Activated CD8-positive, alpha-beta memory T cell treated with anti-CD3 and anti-CD28 coated beads, Interleukin-2, amount 10 ng/mL, durations not matched to agents 7 days and 5 days (primary cell): ENCODE measurements around the gene KMT5C. TPM values are rescaled to one million over a fixed set of nuclear protein-coding genes. Genes with fewer than 3 reads are reported as not detected.

ENCODE experiments used
- ATAC-seq: fragments of 150-1000 bp; cut with Tn5 transposase; one replicate; pipeline ENCODE4 v1.10.0; 2021; ENCODE audit warnings: moderate library complexity
- CTCF ChIA-PET: fragments of 350-600 bp; sonication (Branson Sonifier 250); formaldehyde crosslinking; loops from one replicate; lab custom pipeline; 2021; ENCODE audit warnings: antibody characterized with exemption; lab: Charles Lee
- DNase-seq: peaks from one replicate; pipeline ENCODE4 v3.0.0-alpha.2; 2020
- H3K27ac Mint-ChIP-seq: one replicate; pipeline ENCODE4 v1.8.0; 2021; ENCODE audit warnings: mild to moderate bottlenecking, mixed read lengths
- H3K27me3 Mint-ChIP-seq: one replicate; pipeline ENCODE4 v1.8.0; 2021; ENCODE audit warnings: mixed read lengths
- H3K36me3 Mint-ChIP-seq: one replicate; pipeline ENCODE4 v1.8.0; 2021; ENCODE audit warnings: mild to moderate bottlenecking, mixed read lengths
- H3K4me1 Mint-ChIP-seq: one replicate; pipeline ENCODE4 v1.8.0; 2021; ENCODE audit warnings: mixed read lengths
- H3K4me3 Mint-ChIP-seq: one replicate; pipeline ENCODE4 v1.8.0; 2021; ENCODE audit warnings: mild to moderate bottlenecking, moderate library complexity, mixed read lengths
- H3K9me3 Mint-ChIP-seq: one replicate; pipeline ENCODE4 v1.8.0; 2022; ENCODE audit warnings: low read depth, mixed read lengths
- total RNA-seq, 2 experiments: library from RNA; stranded (reverse); gene quantifications; one replicate each; pipeline ENCODE4 v1.2.3, GENCODE V29; 2021

Gene KMT5C
- 10 to 100 TPM; 26.4 to 35.3 TPM for total RNA-seq

DNA sequence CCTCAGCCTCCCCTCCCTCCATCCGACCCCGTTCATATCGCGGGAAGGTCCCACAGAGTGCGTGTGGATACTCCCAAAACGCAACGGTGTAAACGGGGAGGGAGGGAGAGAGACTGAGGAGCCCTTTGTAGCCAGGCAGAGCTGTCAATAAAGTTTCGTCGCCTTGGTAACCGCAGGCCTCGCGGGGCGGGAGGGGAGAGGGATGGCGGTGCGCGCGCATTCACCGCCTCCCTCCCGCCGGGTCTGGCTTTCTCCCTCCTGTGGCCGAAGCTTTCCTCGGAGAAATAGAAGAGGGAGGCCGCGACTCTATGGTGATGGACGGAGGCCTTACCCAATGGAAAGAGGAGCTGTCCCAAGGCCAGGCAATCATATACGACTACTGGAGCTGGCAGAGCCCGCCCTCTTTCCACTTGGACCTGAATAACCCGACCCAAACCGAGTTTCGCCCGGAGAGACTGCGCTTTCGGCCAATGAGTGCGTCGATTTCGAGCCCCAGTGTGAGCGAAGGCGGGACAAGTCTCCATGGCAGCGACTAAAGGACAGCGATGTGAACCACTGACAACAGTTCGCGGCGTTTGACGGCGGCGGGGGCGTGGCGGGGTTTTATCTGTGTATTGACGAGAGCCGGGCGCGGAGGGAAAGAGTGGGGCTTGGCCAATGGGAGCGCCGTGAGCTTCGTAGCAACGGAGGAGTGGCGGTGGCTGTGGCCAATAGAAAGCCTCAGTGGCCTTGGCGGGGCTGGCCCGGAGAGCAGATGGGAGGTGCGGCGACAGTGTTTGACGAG is at the start of gene KMT5C:
Gene KMT5C, plus strand, starts transcription at position 772 of the 784 bp plus-strand sequence. CDS start 2,061 bp downstream, outside the sequence.
- Mint-ChIP-seq H3K4me1 (peaks cover 17% of the 10 kb centered on the region), H3K4me3 (peak within 1 kb of the TSS; percentile 73), H3K27ac (peak within 1 kb of the TSS; percentile 90), H3K36me3 (peaks cover 3% of the 10 kb centered on the region), H3K9me3 (no peaks in the 10 kb centered on the region), H3K27me3 (peaks cover 14% of the 10 kb centered on the region)
- peak; percentile 87 for ATAC-seq
- CTCF ChIA-PET, result interaction anchor here (0.6 to 3.8 kb wide), 21 partner anchors 11 to 314 kb away, joined by 3 to 45 read pairs (median 4); partner anchors contain the start of genes HSPBP1, PPP6R1, TMEM238 and UBE2S
- peak; percentile 100 for DNase-seq

DNA sequence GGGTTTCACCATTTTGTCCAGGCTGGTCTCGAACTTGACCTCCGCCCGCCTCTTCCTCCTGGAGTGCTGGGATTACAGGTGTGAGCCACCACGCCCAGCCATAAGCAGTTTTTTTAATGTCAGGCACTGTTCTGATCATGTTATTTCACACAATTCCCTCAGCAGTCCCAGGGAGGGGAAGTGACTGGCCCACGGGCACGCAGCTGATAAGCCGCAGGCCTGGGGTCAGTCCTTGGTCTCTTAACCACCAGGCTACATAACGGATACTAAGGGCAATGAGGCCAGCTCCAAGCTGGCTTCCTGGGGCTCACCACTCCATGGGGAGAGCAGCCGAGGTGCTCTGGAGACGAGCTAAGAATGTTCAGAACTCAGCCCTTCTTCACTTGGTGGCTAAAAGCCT is 42.4 kb upstream of the KMT5C start:
- peaks cover 3% of the 10 kb centered on the region for H3K27me3 Mint-ChIP-seq
- DNase-seq (no peak), ATAC-seq (no peak)
- H3K36me3 Mint-ChIP-seq, result no peaks in the 10 kb centered on the region
- H3K9me3 Mint-ChIP-seq, result no peaks in the 10 kb centered on the region
- peaks cover 24% of the 10 kb centered on the region for H3K4me1 Mint-ChIP-seq
- CTCF ChIA-PET, result no interaction called here
- H3K4me3 Mint-ChIP-seq, result no peak overlapping the region
- no peak overlapping the region for H3K27ac Mint-ChIP-seq

DNA sequence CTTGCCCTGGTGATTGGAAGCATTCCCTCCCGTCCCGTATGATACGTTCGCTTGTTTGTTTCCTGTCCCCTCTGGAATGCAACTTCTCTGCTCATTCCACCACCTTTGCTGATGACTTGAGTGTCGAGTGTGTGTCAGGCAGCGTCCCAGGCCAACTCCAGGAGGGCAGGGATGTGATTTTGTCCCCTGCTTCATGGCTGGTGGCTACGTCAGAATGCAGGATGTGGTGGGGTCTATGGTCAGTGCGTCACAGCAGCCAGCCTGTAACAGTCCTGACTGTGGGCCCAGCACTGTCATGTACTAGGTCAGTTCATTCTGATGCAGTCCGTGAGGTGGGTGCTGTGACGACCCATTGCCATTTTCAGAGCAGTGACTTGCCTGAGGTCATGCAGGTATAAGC is 39.7 kb upstream of the KMT5C start:
- Mint-ChIP-seq H3K27ac (no peak overlapping the region), H3K27me3 (peaks cover 3% of the 10 kb centered on the region), H3K36me3 (peaks cover 2% of the 10 kb centered on the region), H3K4me1 (peaks cover 25% of the 10 kb centered on the region), H3K9me3 (no peaks in the 10 kb centered on the region), H3K4me3 (no peak overlapping the region)
- ATAC-seq (no peak), DNase-seq (no peak)
- CTCF ChIA-PET, result interaction anchor here (2.6 to 3.9 kb wide), 3 partner anchors 8 to 333 kb away, joined by 6 to 58 read pairs (median 46); partner anchors contain the start of gene TMEM238

DNA sequence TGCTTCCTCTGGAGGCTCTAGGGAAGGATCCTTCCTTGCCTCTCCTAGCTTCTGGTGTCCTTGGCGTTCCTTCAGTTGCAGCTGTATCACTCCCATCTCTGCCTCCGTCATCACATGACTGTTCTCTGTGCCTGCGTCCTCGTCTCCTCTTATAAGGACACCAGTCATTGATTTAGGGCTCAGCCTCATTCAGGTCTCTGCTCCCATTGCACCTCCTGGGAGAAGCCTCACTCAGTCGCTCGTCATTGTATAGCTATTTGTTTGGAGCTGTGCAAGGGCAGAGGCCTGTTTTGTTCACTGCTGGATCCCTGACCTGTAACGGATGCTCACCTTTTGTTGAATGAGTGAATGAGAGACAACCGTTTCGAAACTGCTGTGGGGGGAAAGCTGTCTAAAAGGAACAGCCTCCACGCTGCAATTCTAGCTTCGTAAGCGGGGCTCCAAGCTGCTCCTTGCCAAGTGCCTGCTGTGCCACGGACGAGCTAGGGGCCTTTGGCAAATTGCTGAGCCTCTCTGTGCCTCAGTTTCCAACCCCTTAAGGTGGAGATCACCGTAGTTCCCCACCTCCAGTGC is 38.7 kb upstream of the KMT5C start:
- ATAC-seq (no peak), DNase-seq (no peak)
- CTCF ChIA-PET, result interaction anchor here (0.6 to 3.9 kb wide), 39 partner anchors 9 to 338 kb away, joined by 3 to 58 read pairs (median 6); partner anchors contain the start of genes BRSK1, GARIN5B, HSPBP1 and ISOC2
- Mint-ChIP-seq H3K27me3 (peaks cover 3% of the 10 kb centered on the region), H3K36me3 (peaks cover 4% of the 10 kb centered on the region), H3K4me3 (no peak overlapping the region), H3K27ac (peak overlapping the region; percentile 94), H3K9me3 (no peaks in the 10 kb centered on the region), H3K4me1 (peaks cover 31% of the 10 kb centered on the region)

DNA sequence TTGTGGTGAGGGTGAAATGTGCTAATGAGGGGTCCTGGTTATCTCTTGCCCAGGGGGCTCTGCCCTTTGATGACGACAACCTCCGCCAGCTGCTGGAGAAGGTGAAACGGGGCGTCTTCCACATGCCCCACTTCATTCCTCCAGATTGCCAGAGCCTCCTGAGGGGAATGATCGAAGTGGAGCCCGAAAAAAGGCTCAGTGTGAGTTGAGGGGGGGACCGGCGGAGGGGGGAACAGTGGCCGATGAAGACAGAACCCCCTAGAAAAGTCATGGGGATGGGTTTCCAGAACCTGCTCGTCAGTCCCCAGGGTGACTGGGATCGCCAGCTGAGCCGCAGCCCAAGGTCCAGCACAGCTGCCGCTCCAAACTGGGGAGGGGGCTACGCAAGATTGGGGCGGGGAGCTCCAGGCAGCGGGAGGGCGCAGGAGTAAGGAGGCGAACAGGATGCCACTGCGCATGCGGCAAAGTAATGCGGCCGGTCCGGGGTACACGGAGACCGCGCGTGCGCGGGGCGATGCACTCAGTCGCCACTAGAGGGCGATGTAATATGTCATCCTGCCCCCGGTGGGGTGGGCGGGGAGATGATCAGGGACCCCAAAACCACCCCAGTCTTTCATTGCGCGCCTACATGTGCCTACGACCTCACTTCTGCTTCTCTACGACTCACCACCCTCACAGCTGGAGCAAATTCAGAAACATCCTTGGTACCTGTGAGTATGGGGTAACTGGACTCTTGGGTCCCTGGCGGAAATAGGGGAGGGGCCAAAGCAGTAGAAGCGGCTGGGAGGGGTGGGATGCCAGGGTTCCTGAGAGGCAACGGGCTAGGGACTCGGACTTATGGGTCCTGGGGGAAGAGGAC is 38.0 kb upstream of the KMT5C start:
- peak; percentile 96 for DNase-seq
- peaks cover 4% of the 10 kb centered on the region for H3K36me3 Mint-ChIP-seq
- H3K27ac Mint-ChIP-seq, result peak overlapping the region; percentile 94
- peak overlapping the region; percentile 78 for H3K4me3 Mint-ChIP-seq
- ATAC-seq, result peak; percentile 95
- H3K27me3 Mint-ChIP-seq, result peaks cover 3% of the 10 kb centered on the region
- H3K9me3 Mint-ChIP-seq, result no peaks in the 10 kb centered on the region
- H3K4me1 Mint-ChIP-seq, result peaks cover 31% of the 10 kb centered on the region
- CTCF ChIA-PET, result interaction anchor here (0.6 to 3.9 kb wide), 43 partner anchors 10 to 1097 kb away, joined by 3 to 58 read pairs (median 5); partner anchors contain the start of genes BRSK1, GARIN5B, HSPBP1 and ISOC2

DNA sequence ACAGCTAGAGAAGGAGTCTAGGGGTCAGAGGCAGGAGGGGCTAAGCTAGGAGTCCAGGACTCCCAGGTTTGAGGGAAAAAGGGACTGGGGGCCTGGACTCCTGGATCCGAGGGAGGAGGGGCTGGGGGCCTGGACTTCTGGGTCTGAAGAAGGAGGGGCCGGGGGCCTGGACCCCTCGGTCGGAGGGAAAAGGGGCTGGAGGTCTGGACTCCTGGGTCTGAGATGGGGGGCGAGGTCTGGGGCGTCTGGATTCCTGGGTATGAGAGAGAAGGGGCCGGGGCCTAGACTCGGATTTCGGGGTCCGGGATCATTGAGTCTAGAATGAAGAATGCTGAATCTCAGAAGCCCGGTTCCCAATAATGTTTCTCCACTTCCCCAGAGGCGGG is 37.4 kb upstream of the KMT5C start:
- Mint-ChIP-seq H3K27ac (peak overlapping the region; percentile 94), H3K27me3 (peaks cover 3% of the 10 kb centered on the region), H3K4me1 (peaks cover 31% of the 10 kb centered on the region), H3K4me3 (peak overlapping the region; percentile 78), H3K36me3 (peaks cover 4% of the 10 kb centered on the region), H3K9me3 (no peaks in the 10 kb centered on the region)
- DNase-seq, result no peak
- CTCF ChIA-PET, result interaction anchor here (0.6 to 3.9 kb wide), 33 partner anchors 10 to 1097 kb away, joined by 3 to 58 read pairs (median 6); partner anchors contain the start of genes BRSK1, HSPBP1, ISOC2 and KMT5C
- ATAC-seq, result no peak

DNA sequence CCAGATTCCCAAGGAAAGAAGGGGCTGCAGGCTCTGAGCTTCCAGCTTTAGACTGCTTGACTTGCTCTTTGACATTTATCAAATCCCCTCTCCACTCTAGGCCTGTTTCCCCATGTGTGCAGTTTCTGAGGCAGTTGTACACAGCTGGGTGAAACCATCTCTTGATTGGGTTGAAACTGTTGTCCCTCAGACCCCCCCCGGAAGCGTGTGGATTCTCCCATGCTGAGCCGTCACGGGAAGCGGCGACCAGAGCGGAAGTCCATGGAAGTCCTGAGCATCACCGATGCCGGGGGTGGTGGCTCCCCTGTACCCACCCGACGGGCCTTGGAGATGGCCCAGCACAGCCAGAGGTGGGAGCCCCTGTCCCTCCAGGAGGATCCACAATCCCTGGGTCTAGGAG is 36.2 kb upstream of the KMT5C start:
- peaks cover 4% of the 10 kb centered on the region for H3K36me3 Mint-ChIP-seq
- no peak for DNase-seq
- H3K4me1 Mint-ChIP-seq, result peaks cover 28% of the 10 kb centered on the region
- no peak overlapping the region for H3K4me3 Mint-ChIP-seq
- CTCF ChIA-PET, result interaction anchor here (1.0 to 3.9 kb wide), 11 partner anchors 11 to 201 kb away, joined by 4 to 58 read pairs (median 16); partner anchors contain the start of genes BRSK1, GARIN5B, HSPBP1 and KMT5C
- H3K27me3 Mint-ChIP-seq, result peaks cover 3% of the 10 kb centered on the region
- no peaks in the 10 kb centered on the region for H3K9me3 Mint-ChIP-seq
- no peak overlapping the region for H3K27ac Mint-ChIP-seq
- no peak for ATAC-seq

DNA sequence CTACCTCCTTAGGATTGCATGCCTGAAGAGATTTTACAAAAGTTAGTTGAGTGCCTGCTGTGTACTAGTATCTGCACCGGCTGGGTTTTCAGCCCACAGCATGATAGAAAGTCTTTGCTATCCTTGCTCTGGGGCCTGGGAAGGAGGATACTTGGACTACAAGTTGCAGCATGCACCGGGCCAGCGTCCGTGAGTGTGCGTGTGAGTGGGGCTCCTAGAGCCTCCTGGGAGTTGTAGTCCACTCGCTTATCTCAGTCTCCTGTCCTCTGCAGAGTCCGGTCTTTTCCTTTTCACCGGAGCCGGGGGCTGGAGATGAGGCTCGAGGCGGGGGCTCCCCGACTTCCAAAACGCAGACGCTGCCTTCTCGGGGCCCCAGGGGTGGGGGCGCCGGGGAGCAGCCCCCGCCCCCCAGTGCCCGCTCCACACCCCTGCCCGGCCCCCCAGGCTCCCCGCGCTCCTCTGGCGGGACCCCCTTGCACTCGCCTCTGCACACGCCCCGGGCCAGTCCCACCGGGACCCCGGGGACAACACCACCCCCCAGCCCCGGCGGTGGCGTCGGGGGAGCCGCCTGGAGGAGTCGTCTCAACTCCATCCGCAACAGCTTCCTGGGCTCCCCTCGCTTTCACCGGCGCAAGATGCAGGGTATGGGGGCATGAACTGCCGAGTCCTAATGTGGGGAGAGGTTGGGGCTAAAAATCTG is 35.2 kb upstream of the KMT5C start:
- no peak overlapping the region for H3K27ac Mint-ChIP-seq
- peaks cover 4% of the 10 kb centered on the region for H3K36me3 Mint-ChIP-seq
- peak; percentile 24 for ATAC-seq
- H3K9me3 Mint-ChIP-seq, result no peaks in the 10 kb centered on the region
- H3K27me3 Mint-ChIP-seq, result no peaks in the 10 kb centered on the region
- CTCF ChIA-PET, result interaction anchor here (1.8 to 3.6 kb wide), 2 partner anchors 12 to 34 kb away, joined by 5 to 45 read pairs; partner anchors contain the start of gene KMT5C
- peak; percentile 65 for DNase-seq
- no peak overlapping the region for H3K4me3 Mint-ChIP-seq
- H3K4me1 Mint-ChIP-seq, result peaks cover 25% of the 10 kb centered on the region

DNA sequence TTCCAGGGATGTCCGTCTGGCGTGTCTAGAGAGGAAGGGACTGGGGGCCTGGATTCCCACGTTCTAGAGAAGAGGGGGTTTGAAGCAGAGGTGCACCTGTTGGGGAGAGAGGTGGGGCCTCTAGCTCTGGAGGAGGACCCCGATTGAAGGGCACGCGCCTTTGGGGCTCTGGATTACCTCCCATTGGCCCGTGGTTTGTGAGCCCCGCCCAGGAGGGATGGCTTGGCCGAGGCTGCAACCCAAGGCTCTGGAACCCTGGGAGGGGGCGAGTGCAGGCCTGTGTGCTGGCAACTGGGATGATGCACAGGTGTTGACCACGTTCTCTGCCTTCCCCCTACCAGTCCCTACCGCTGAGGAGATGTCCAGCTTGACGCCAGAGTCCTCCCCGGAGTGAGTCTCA is 34.7 kb upstream of the KMT5C start:
- no peak for DNase-seq
- CTCF ChIA-PET, result interaction anchor here (1.6 to 1.8 kb wide), 2 partner anchors 13 to 79 kb away, joined by 5 to 6 read pairs; partner anchors contain the start of gene TMEM238
- peaks cover 21% of the 10 kb centered on the region for H3K4me1 Mint-ChIP-seq
- no peaks in the 10 kb centered on the region for H3K27me3 Mint-ChIP-seq
- ATAC-seq, result no peak
- H3K9me3 Mint-ChIP-seq, result no peaks in the 10 kb centered on the region
- no peak overlapping the region for H3K27ac Mint-ChIP-seq
- peaks cover 4% of the 10 kb centered on the region for H3K36me3 Mint-ChIP-seq
- H3K4me3 Mint-ChIP-seq, result no peak overlapping the region

DNA sequence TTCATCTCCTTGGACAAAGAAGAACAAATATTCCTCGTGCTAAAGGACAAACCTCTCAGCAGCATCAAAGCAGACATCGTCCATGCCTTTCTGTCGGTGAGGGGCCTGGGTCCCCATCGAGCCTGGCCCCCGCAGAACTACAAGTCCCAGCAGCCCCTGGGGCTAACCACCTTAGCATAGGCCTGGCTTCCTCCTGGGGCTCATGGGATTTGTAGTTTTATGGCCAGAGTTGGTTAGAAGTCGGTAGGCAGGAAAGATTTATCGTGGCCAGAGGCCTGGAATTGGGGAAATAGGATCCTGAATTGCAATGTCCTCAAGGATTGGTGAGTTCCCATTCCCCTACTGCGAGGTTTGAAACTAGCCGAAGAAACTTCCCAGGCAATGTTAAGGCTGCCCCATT is 34.2 kb upstream of the KMT5C start:
- ATAC-seq (peak; percentile 41), DNase-seq (peak; percentile 63)
- Mint-ChIP-seq H3K27ac (no peak overlapping the region), H3K9me3 (no peaks in the 10 kb centered on the region), H3K4me3 (no peak overlapping the region), H3K36me3 (peaks cover 4% of the 10 kb centered on the region), H3K27me3 (no peaks in the 10 kb centered on the region), H3K4me1 (peaks cover 19% of the 10 kb centered on the region)
- CTCF ChIA-PET, result interaction anchor here (1.1 to 1.8 kb wide), 4 partner anchors 13 to 198 kb away, joined by 3 to 6 read pairs (median 4); partner anchors contain the start of genes KMT5C and TMEM238

DNA sequence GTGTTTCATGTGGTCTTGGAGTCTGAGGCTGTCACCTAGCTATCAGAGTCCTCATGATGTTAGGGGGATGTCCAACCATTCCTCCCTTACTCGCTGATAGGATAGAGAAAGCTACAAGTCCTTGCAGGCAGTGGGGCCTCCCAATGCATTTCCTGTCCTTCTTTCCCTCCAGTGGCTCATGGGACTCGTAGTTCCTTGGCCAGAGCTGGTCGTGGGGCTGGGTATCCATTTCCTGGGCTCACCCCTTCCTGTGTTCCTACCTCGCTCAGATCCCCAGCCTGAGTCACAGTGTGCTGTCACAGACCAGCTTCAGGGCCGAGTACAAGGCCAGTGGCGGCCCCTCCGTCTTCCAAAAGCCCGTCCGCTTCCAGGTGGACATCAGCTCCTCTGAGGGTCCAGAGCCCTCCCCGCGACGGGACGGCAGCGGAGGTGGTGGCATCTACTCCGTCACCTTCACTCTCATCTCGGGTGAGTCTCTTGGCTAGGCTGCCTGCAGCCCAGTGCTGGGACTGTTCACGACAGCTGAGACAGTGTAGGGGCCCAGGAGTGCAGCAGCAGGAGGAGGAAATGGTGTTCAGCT is 33.6 kb upstream of the KMT5C start:
- Mint-ChIP-seq H3K4me1 (peaks cover 16% of the 10 kb centered on the region), H3K36me3 (peaks cover 4% of the 10 kb centered on the region), H3K27ac (no peak overlapping the region), H3K9me3 (no peaks in the 10 kb centered on the region), H3K4me3 (no peak overlapping the region), H3K27me3 (no peaks in the 10 kb centered on the region)
- ATAC-seq, result no peak
- CTCF ChIA-PET, result interaction anchor here (1.1 to 1.8 kb wide), 4 partner anchors 14 to 198 kb away, joined by 3 to 6 read pairs (median 4); partner anchors contain the start of genes KMT5C and TMEM238
- no peak for DNase-seq
